ELF-1 (cell line): ENCODE results near the gene HLTF.

Experiments used
- DNase-seq: peaks from one replicate; pipeline ENCODE4 v3.0.0-alpha.2; 2016; ENCODE audit warnings: low read depth, low spot score

The HLTF gene

DNA sequence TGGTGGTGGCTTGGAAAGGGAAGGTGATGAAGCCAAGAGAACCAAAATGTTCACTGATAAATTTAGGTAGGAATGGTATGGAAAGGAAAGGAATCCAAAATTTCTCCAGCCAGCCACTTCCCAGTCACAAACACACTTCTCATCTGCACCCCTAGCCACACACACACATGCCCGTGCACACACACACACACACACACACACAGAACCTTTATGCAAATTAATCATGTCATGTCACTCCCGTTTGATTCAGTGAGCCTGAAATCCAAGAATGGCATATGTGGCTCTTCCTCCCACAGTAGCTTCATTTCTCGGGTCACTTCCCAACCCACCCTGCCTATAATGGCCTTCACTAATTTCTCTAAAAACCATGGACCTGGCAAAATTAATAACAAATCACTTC, 3.1 kb upstream of the HLTF start:
- no peak for DNase-seq

DNA sequence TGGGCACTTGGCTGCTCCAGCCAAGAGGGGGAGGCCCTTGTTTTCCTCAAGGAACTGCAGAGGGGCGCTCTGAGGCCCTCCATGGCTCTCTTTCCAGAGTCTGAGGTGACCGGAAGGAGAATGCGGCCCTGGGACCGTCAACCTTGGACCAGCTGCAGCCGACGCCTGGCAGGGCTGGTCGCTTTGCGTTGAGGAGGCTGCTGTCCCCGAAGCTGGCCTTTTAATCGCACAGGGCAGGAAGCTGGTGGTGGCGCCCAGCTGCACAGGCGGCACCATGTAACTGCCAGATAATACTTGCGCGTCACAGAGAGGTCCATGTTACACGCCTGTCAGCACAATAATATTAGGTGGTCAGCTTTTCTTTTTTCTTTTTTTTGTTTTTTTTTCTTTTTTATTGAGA, 875 bp upstream of the HLTF start:
- DNase-seq: no peak

DNA sequence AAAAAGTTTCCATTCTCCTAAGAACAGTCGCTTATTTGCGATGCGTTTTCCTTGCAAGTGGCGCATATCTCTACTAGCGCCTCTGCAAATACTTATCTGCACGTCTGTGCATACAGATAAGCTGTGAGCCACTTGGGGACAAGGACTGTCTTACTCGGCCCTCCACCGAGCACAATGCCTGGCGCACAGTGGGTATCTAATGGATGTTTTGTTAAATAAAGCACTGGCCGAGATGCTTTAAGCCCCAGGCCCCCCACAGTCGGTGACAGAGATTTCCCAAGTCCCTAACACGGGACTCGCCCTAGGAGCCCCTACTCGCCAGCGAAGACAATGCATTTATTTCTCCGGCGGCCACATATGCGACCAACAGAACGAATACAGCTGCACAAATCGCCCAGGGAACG, 503 bp downstream of the HLTF start:
- DNase-seq: no peak

DNA sequence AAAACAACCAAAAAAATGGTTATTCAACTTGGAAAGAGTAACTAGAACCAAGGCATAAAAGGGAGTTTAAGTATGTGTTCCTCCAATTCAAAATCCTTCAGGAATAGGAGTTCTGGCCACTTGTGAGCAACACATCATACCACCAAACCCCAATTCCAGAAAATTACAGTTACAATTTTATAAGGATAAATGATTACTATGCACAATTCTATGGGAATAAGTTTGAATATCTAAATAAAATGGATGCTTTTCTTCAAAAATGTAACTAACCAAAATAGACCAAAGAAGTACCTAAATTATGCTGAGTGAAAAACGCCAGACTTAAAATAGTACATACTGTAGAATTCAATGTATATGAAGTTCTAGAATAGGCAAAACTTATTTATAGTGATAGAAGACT, 4.6 kb downstream of the HLTF start:
- no peak for DNase-seq

DNA sequence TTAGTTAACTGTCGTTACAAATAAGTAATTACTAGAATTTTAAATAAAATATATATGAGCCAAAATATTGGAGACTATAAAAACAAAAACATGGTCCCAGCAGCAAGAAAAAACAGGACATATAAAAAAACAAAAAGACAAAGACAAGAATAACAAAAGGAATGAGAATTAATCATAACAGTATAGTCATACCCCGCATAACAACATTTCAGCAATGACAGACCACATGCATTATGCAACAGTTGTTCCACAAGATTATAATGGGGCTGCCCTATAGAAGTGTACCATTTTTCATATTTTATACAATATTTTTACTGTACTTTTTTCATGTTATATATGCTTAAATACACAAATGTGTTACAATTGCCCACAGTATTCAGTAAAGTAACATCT, 5.6 kb downstream of the HLTF start:
- no peak for DNase-seq

DNA sequence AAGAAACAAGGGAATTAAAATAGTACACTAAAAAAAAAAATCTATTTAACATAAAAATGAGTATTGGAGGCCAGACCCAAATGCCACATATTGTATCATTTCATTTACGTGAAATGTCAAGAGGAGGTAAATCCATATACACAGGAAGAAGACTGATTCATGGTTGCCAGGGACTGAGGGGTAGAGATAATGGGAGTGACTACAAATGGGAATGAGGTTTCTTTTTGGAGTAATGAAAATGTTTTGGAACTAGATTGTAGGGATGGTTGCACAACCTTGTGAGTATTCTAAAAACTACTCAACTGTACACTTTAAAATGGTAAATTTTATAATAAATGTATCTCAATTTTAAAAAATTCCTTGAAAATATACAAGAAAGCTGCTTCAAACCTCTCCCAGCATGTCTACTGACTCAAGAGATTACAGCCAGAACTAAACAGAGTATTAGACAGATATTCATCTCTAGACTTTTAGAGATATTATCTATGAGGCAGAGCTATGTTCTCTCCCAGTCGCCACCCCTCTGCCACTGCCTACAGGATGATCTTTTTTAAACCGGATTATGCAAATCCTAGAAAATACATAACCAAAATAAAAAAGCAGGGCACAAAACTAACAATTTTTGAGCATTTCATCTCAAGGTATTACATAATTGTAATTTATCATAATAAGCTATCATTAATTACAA, 6.2 kb downstream of the HLTF start:
- DNase-seq: no peak

DNA sequence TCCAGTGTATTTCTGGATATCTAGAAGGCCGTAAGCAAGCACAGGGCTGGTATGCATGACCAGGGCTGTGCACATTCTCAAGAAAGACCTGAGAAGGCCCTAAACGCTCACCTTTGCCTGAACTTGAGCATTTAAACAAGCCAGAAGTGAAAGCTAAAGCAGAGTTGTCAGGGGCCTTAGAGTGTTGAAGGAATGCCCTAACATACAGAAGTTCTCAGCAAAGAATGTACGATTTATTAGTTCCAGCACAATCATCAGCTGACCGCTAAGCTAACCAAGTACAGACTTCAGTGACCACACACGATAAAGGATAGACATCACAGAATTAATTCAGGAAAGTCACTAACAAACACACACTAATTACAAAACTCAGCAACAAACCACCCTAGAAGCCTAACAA, 8.7 kb downstream of the HLTF start:
- DNase-seq: no peak

DNA sequence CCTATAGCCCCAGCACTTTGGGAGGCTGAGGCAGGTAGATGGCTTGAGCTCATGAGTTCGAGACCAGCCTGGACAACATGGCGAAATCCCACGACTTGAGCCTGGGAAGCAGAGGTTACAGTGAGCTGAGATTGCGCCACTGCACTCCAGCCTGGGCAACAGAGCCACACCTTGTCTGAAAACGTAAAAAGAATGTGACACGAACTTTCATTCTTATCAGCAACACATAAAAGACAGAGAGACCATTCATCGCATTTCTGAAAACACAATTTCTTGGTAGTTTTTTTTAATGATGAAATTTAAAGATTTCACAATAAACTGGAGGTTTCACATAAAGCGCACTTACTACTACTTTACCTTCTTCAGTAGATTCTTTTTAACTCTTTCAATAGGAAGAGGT, 18.4 kb downstream of the HLTF start:
- no peak for DNase-seq

DNA sequence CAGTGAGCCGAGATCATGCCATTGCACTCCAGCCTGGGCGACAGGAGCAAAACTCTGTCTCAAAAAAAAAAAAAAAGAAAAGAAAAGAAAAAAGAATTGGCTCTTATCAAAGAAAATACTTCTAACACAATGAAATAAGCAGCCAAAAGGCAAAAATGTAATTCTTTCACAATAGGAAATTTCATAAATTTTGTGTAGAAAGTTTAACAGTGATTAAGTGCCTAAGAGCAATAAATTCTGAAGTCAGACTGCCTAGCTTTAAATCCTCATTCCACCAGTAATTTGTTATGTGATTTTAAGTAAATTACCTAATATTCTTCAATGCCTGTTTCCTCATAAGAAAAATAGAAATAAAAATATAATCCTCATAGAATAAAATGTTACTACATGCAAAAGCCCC, 24.6 kb downstream of the HLTF start:
- no peak for DNase-seq

DNA sequence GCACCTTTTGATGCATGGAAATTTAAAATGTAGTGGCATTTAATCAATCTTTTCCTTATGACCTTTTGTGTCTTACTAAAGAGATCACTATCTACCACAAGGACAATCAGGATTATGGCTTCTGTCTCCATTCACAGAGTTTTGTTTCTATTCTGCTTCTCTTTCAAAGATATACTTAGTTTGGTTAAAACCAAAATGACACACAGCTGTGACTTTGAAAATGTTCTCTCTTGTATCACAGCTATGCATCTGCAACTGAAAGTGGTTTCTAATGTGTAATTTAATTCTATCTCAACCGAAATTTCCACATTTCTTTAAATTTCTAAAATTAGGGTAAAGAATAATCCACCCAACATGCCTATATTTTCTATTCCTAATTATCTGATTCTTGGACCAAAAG, 27.7 kb downstream of the HLTF start:
- DNase-seq: no peak

DNA sequence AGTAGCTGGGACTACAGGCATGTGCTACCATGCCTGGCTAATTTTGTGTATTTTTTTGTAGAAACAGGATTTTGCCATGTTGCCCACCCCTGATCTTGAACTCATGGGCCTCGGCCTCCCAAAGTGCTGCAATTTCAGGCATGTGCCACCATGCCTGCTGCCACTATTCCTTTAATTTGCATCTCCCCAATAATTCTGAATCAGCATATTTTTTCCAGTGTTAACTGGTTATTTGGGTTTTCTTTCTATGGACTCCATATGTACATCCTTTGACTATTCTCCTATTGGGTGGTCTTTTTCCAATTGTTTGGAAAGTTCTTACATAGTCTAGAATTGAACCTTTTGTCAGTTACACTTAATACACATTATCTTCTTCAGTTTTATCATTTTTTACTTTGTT, 28.1 kb downstream of the HLTF start:
- no peak for DNase-seq

DNA sequence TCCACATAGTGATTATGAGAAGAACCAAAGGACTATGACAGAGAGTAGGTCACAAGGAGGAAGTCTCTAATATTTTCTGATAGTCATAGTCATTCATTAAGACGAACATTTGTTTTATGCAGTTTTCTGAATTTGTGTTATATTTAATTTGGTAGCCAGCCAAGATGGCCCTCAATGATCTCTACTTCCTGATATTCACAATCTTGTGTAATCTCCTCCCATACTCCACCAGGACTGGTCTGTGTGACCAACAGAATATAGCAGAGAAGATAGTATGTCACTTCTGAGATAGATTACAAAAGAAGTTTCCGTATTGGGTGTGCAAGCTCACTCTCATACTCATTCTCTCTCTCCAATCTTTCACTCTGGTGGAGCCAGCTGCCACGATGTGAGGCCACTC, 30.8 kb downstream of the HLTF start:
- DNase-seq: no peak

DNA sequence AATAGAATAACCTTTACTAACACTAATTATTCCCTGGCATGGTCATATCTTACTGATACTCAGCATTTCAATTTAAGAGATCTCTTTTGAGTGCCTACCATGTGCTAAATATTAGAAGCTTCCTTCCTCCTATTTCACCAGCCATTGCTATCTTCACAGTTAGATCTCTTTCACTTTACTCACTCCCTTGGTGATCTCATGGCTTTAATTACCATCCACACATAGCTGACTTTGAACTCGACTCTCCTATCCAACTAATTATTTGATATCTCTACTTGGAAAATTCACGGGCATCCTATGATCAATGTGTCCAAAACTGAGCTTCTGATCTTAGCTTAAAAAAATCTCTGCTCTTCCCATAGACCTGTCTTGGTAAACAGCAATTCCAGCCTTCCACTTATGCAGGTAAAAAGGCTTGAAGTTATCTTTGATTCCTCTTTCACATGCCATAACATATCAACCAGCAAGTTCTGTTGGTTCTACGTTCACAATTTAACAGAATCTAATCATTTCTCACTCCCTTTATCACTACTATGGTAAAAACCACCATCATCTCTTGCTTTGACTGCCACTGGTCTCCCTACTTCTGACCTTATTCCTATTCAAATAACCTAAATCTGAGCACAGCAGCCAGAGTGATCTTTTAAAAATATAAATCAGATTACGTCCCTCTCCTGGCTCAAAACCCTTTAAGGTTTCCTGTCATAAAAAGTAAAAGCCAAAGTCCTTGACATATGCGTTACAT, 41.8 kb downstream of the HLTF start:
- DNase-seq: no peak

DNA sequence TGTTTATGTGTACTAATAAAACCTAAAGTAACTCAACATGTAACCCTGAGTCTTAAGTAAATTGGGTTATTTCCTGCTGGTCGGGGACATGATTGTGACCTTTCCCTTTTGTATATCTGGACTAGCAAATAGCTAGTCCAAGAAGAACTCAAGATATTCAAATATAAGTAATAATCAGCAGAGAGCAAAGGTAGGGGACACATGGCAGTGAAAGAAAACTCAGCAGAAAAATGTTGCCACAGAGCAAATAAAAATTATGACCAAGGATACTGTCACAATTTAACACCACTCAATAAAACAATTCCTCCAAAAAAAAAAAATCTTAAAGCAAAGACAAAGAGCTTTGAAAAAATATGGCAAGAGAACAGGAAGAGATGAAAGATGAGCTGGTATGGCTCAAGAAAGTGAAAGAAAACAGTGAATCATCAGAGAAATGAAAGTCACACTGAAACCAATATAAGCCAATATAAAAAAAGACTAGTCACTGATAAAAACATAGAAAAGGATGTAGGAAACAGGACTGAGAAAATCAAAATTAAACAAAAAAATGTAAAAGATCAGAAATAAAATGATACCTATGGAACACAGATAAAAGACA, 43.4 kb downstream of the HLTF start:
- no peak for DNase-seq

DNA sequence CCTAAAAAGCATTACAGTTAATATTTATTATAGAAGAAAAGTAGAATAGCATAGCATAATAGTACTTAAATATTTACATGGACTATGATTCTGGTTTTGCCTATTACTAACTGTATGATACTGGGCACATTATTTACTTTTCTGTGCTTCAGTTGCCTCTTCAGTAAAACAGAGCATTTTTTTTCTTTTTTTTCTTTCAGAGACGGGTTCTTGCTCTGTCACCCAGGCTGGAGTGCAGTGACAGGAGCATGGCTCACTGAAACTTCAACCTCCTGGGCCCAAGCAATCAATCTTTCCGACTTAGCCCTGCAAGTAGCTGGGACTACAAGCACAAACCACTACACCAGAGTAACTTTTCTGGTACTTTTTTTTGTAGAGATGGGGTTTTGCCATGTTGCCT, 48.0 kb downstream of the HLTF start:
- no peak for DNase-seq

DNA sequence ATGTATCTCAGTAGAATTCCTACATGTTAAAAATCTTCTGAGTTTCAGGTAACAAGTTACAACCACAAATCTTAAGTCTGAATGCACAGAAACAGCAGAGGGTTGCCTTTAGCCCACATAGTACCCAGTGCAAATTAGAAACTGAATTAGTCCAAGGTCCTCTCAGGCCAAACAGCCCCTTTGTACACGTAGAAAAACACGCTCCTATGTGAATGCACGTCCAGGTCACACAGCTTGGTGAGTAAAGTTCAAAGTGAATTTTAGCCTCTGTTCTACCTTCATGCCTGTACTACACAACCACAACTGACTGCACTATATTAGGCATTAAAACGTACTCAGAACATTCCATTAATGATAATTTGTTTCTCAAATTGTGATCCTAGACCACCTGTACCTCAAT, 48.6 kb downstream of the HLTF start:
- DNase-seq: no peak

DNA sequence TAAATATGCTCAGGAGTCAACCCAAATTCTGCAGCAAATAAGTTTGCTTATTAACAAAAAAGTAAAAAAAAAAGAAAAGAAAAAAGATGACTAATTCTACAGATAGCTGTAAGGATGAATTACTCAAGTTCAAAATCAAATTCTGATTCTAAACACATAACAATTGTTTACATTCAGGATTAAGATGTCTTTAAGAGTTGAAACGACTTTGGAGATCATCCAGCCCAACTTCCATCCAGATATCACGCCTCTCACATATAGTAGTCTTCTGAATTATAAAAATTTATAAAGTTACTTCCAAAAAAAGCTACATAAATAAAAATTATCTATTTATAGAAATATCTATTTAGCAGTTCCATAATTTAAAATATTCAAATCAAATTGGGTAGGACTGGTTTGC, 55.2 kb downstream of the HLTF start:
- DNase-seq: no peak

DNA sequence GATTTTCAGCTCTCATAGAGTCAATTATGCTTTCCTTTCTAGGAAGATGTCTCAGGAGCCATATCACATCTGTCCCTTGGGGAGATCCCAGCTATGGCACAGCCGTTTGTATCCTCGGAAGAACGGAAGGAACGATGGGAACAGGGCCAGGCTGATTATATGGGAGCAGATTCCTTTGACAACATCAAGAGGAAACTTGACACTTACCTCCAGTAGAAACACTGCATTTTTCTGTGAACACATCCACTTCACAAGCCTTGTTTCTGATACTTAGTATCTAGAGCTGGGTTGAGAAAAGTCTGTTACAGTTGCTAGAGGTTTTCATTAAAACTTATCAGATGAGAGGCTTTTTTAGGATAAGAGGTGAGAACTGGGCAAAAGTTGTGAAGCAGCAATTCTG, 59.6 kb downstream of the HLTF start:
- no peak for DNase-seq

DNA sequence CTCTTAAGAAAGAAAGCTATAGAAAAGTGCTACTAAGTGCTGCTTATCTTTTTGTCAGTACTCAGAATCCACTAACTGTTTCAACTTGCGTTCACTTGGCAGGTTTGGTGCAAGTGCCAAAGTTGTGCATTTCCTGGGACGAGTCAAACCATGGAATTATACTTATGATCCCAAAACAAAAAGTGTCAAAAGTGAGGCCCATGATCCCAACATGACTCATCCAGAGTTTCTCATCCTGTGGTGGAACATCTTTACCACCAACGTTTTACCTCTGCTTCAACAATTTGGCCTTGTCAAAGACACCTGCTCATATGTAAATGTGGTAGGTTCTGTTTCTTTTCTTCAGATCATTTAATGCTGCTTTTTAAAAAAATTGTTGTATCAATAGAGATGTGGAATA, 62.4 kb downstream of the HLTF start:
- no peak for DNase-seq

DNA sequence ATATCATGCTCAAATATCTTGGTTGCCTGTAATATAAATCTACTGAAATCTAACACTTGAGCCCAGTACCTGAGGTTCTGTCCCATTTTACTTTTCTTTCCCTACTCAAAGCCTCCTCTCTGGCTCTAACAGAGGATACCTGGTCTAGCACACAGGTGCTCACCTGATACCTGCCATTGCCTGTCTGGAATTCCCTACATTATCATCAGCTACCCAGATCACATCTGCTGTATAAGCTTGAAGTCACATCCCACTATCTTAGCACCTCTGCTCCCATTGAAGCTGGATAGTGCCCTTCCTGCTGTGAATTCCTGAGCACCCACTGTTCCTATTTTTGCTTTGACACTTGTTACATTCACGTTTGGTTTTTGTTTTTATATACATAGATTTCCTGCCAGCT, 64.5 kb downstream of the HLTF start:
- DNase-seq: no peak

DNA sequence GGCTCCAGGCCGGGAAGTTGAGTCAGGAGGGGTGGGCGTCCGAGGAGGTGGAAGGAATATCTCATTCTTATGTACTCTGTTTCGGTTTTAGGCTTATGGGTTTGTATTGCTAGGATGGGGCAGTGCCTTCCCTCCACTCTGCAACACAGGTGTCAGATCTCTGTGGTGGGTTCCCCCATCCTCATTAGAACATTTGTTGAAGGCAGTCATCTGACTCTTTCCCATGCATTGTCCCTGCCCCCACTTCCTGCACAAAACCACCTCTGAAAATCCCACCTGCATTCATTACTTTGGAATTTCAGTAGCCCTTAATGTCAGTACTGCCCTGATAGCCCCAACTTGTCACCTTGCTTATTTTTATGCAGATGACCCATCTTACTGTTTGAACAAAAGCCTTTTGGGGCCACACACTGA, 65.5 kb downstream of the HLTF start:
- DNase-seq: no peak

DNA sequence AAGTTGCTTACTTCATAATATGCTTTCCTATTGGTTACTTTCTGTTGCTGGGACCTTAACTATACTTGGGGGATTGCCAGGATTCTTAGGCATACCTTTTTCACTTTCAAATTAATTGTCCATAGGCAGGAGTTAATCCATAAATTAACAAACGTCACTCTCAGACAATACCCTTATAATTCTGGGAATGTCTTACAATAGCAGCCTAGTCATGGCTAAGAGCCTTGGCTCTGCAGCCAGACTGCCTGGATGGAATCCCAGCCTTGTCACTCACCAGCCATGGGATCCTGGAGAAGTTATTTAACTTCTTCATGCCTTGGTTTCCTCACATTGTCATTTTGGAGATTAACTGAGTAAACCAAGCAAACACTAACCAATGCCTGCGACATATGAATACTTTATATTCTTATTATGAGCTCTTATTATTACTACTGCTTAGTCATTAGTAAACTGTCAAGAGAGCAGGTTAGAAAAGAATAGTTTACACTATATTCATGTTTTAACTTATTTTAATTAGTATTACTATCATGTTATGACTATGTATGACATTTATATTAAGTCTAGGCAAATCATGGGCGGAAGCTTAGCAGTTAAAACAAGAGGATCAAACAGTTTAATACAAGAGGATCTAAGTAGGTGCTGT, 66.0 kb downstream of the HLTF start:
- DNase-seq: no peak

DNA sequence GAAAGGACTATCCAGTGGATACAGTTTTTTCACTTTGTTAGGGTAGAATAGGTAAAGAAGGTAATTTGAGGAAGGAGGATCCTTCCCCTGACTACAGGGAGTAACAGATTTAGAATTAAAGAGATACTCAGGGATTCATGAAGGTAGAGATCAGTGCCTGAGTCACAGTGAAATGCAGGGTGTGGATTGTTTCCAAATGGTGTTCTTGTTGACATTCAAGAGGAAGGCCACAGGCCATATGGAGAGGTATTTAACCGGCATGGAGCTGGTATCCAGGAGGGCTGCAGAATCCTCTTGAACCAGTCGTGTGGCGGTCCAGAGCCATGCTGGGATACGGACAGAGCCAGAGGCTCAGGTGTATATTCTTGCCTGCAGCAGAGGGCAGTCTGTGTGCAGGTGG, 66.8 kb downstream of the HLTF start:
- DNase-seq: peak; percentile 10
